Measurements from ENCODE around the gene PRDX6. TPM values are rescaled to one million over a fixed set of nuclear protein-coding genes. Genes with fewer than 3 reads are reported as not detected.

Gene PRDX6, protein sequence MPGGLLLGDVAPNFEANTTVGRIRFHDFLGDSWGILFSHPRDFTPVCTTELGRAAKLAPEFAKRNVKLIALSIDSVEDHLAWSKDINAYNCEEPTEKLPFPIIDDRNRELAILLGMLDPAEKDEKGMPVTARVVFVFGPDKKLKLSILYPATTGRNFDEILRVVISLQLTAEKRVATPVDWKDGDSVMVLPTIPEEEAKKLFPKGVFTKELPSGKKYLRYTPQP
- total RNA-seq = 228 and 256 TPM in 2 replicates

DNA sequence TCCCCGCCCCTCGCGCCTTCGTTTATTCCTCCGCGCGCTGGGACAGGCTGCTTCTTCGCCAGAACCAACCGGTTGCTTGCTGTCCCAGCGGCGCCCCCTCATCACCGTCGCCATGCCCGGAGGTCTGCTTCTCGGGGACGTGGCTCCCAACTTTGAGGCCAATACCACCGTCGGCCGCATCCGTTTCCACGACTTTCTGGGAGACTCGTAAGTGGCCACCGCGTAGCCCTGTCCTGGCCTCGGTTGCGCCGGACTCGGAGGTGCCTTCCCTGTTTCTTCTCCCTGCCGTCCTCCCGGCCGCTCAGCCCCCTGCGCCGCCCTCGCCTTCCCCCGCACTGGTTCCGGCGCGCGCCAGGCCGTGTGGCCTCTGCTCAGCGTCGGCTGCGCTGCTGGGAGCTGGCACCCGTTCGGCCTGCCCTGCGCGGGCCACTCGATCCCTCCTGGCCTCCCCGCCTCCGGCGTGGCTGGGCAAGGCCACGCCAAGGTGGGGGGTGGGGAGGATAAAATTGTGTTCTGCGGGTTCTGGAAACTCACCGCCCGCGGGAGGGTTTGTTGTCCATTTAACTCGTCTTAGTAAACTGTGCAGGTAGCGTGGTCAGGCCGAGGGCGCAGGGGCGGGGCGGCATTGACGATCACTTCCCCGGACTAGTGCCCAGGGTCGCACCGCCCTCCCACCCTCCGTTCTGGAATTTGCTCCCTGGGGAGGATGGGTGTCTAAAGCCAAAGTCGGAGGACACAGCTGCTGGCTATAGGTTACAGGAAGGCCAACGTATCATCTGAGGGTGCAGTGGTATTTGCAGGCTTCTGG, at the start of gene PRDX6:
Gene PRDX6 (plus strand): TSS at position 50 of the 808 bp plus-strand sequence. CDS start 63 bp downstream, at position 113.

Other genes with a start within 250 kb of the PRDX6 start
- under 0.01 TPM in 1 of 2 replicates, not detected in the other for gene SLC9C2, start 125.7 kb downstream of the PRDX6 start, total RNA-seq
- gene TEX50, start 158.0 kb downstream of the PRDX6 start, total RNA-seq = not detected in 2 replicates
- gene ANKRD45, start 192.5 kb downstream of the PRDX6 start, total RNA-seq = 0.22 and 0.29 TPM in 2 replicates
- 23.2 and 30.6 TPM in 2 replicates for gene KLHL20, start 237.6 kb downstream of the PRDX6 start, total RNA-seq

Measured in placental pericyte (primary cell).